Natural killer cell (primary cell): ENCODE results near the gene AIP. TPM values are rescaled to one million over a fixed set of nuclear protein-coding genes. Genes with fewer than 3 reads are reported as not detected.

Experiments
- ATAC-seq, 3 donors: fragments of 150-1000 bp in 2 of 3; fragments of 200-7000 bp in 1 of 3; cut with Tn5 transposase; 1 replicate in 1 of 3; 2 replicates in 2 of 3; pipeline ENCODE4 v1.10.0; 2021; ENCODE audit warnings: mild to moderate bottlenecking in 2 of 3, moderate library complexity in 2 of 3
- DNase-seq, 2 donors: peaks; one replicate each; pipeline versions ENCODE4 v3.0.0 to v3.0.0-alpha.2; 2013 to 2021; ENCODE audit warnings: mixed read lengths in 1 of 2
- H3K27ac ChIP-seq: one replicate; pipeline ENCODE4 v1.5.1; 2013; ENCODE audit warnings: mild to moderate bottlenecking, low read length
- H3K27me3 ChIP-seq: one replicate; pipeline ENCODE4 v1.6.1; 2013; ENCODE audit warnings: low read length; ENCODE audit not compliant: control insufficient read depth, insufficient read depth
- H3K36me3 ChIP-seq: one replicate; pipeline ENCODE4 v1.6.1; 2013; ENCODE audit warnings: low read length; ENCODE audit not compliant: control insufficient read depth, insufficient read depth
- H3K4me1 ChIP-seq: one replicate; pipeline ENCODE4 v1.6.1; 2013; ENCODE audit warnings: low read length; ENCODE audit not compliant: control insufficient read depth, insufficient read depth
- H3K4me3 ChIP-seq: one replicate; pipeline ENCODE4 v1.5.1; 2013; ENCODE audit warnings: low read length
- H3K9me3 ChIP-seq: one replicate; pipeline ENCODE4 v1.6.1; 2013; ENCODE audit warnings: low read length; ENCODE audit not compliant: control insufficient read depth, insufficient read depth
- H3K27ac Mint-ChIP-seq, 2 donors: one replicate each; pipeline ENCODE4 v1.8.0; 2022; ENCODE audit warnings: mild to moderate bottlenecking in 2 of 2, mixed read lengths in 2 of 2, moderate library complexity in 1 of 2
- H3K27me3 Mint-ChIP-seq, 2 donors: one replicate each; pipeline ENCODE4 v1.8.0; 2022; ENCODE audit warnings: low read depth in 2 of 2, mixed read lengths in 2 of 2
- H3K36me3 Mint-ChIP-seq: one replicate; pipeline ENCODE4 v1.8.0; 2022; ENCODE audit warnings: mixed read lengths
- H3K4me1 Mint-ChIP-seq, 2 donors: one replicate each; pipeline ENCODE4 v1.8.0; 2022; ENCODE audit warnings: mixed read lengths in 2 of 2
- H3K4me3 Mint-ChIP-seq: one replicate; pipeline ENCODE4 v1.8.0; 2022; ENCODE audit warnings: mild to moderate bottlenecking, moderate library complexity, mixed read lengths
- H3K9me3 Mint-ChIP-seq, 2 donors: one replicate each; pipeline ENCODE4 v1.8.0; 2022; ENCODE audit warnings: mixed read lengths in 2 of 2
- WGBS: methylation state at CpG from one replicate; pipeline ENCODE4 v1.1.7; 2013; ENCODE audit warnings: missing lambda C conversion rate; ENCODE audit not compliant: insufficient coverage; 5-methylcytosine and 5-hydroxymethylcytosine counted together
- intact Hi-C: fragments of 100-400 bp; cut with micrococcal nuclease; formaldehyde crosslinking; loops from one replicate; pipeline ENCODE4 v1.14.2; 2022
- total RNA-seq, 4 donors: library from RNA; stranded (reverse); fragments of 120-200 nt in 1 of 4; gene quantifications; one replicate each; pipeline versions ENCODE4 v1.2.3 to v1.2.4, GENCODE V29; 2013 to 2022
- TF ChIP-seq, protein P1 (sequence below): fragments of 200-600 bp; IDR thresholded peaks from one replicate; pipeline ENCODE4 v1.8.0; 2022; ENCODE audit warnings: antibody characterized with exemption

AIP gene
- total RNA-seq, 3 donors from 2014 or later (not counting 1 experiment from before 2014, with no cell fraction given), result 93.3 to 113 (median 98.1) TPM

GRCh38 chr11:67500831-67501715 is 18.2 kb downstream of the AIP start:
- ATAC-seq (no peak), DNase-seq (no peak)
- peaks cover 19% of the 10 kb centered on the region for H3K4me1 ChIP-seq
- H3K27me3 ChIP-seq, result no peaks in the 10 kb centered on the region
- TF ChIP-seq, protein P1, sequence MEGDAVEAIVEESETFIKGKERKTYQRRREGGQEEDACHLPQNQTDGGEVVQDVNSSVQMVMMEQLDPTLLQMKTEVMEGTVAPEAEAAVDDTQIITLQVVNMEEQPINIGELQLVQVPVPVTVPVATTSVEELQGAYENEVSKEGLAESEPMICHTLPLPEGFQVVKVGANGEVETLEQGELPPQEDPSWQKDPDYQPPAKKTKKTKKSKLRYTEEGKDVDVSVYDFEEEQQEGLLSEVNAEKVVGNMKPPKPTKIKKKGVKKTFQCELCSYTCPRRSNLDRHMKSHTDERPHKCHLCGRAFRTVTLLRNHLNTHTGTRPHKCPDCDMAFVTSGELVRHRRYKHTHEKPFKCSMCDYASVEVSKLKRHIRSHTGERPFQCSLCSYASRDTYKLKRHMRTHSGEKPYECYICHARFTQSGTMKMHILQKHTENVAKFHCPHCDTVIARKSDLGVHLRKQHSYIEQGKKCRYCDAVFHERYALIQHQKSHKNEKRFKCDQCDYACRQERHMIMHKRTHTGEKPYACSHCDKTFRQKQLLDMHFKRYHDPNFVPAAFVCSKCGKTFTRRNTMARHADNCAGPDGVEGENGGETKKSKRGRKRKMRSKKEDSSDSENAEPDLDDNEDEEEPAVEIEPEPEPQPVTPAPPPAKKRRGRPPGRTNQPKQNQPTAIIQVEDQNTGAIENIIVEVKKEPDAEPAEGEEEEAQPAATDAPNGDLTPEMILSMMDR, result no peak
- H3K27me3 Mint-ChIP-seq, result no peaks in the 10 kb centered on the region
- H3K4me1 Mint-ChIP-seq, result peaks cover 22 to 37% of the 10 kb centered on the region in 2 donors
- H3K36me3 ChIP-seq, result peaks cover 55% of the 10 kb centered on the region
- H3K27ac ChIP-seq, result no peak overlapping the region
- no peaks in the 10 kb centered on the region for H3K9me3 ChIP-seq
- no peak overlapping the region for H3K4me3 ChIP-seq
- peak overlapping the region in 1 of 2 donors; percentile 52 for H3K27ac Mint-ChIP-seq
- 97% methylated on average over 8 of the region's 9 CpGs for WGBS
- intact Hi-C loops, result loop anchor here (10.0 kb wide), 1 partner anchor 114 kb away; no protein-coding TSS in a partner anchor
- H3K4me3 Mint-ChIP-seq, result peak overlapping the region; percentile 55
- peaks cover 7% of the 10 kb centered on the region for H3K36me3 Mint-ChIP-seq
- H3K9me3 Mint-ChIP-seq, result no peaks in the 10 kb centered on the region

- H3K27me3 ChIP-seq, result no peaks in the 10 kb centered on the region
- H3K27ac Mint-ChIP-seq, result no peak overlapping the region
- TF ChIP-seq, protein P1, result no peak
- peaks cover 56% of the 10 kb centered on the region for H3K36me3 ChIP-seq
- H3K27me3 Mint-ChIP-seq, result no peaks in the 10 kb centered on the region
- intact Hi-C loops, result loop anchor here (10.0 kb wide), 1 partner anchor 113 kb away; no protein-coding TSS in a partner anchor
- no peak overlapping the region for H3K4me3 ChIP-seq
- ATAC-seq, result no peak
- H3K4me1 ChIP-seq, result peaks cover 26% of the 10 kb centered on the region
- no peak overlapping the region for H3K4me3 Mint-ChIP-seq
- peaks cover 7% of the 10 kb centered on the region for H3K36me3 Mint-ChIP-seq
- no peak overlapping the region for H3K27ac ChIP-seq
- no peaks in the 10 kb centered on the region for H3K9me3 Mint-ChIP-seq
- H3K9me3 ChIP-seq, result no peaks in the 10 kb centered on the region
- H3K4me1 Mint-ChIP-seq, result peaks cover 30 to 44% of the 10 kb centered on the region in 2 donors
- 98% methylated on average over 18 of the region's 18 CpGs for WGBS
- no peak for DNase-seq
Measured at GRCh38 chr11:67501854-67502253, 19.0 kb downstream of the AIP start.

- Histone ChIP-seq H3K27me3 (no peaks in the 10 kb centered on the region), H3K4me3 (no peak overlapping the region), H3K27ac (no peak overlapping the region), H3K9me3 (no peaks in the 10 kb centered on the region), H3K36me3 (peaks cover 55% of the 10 kb centered on the region), H3K4me1 (peaks cover 32% of the 10 kb centered on the region)
- ATAC-seq (no peak), DNase-seq (no peak)
- Mint-ChIP-seq H3K9me3 (no peaks in the 10 kb centered on the region), H3K36me3 (peaks cover 7% of the 10 kb centered on the region), H3K27me3 (no peaks in the 10 kb centered on the region), H3K27ac (peak overlapping the region; percentile 37 to 67), H3K4me3 (peak overlapping the region; percentile 62), H3K4me1 (peaks cover 36 to 50% of the 10 kb centered on the region in 2 donors)
- intact Hi-C loops, result loop anchor here (10.0 kb wide), 1 partner anchor 112 kb away; no protein-coding TSS in a partner anchor
- WGBS, result 98% methylated on average over 18 of the region's 18 CpGs
- TF ChIP-seq, protein P1, result no peak
Measured at GRCh38 chr11:67502328-67502979, 19.6 kb downstream of the AIP start.
